ENCODE data around the gene LITAFD. TPM values are rescaled to one million over a fixed set of nuclear protein-coding genes. Genes with fewer than 3 reads are reported as not detected.
"Not testable (repeated sequence)": the region's sequence is repeated elsewhere in the genome, so short reads cannot be mapped to it uniquely, and the experiment has no call there.

LITAFD gene
- total RNA-seq, 2 donors from 2014 or later: 0.75 TPM; not detected in 1

DNA sequence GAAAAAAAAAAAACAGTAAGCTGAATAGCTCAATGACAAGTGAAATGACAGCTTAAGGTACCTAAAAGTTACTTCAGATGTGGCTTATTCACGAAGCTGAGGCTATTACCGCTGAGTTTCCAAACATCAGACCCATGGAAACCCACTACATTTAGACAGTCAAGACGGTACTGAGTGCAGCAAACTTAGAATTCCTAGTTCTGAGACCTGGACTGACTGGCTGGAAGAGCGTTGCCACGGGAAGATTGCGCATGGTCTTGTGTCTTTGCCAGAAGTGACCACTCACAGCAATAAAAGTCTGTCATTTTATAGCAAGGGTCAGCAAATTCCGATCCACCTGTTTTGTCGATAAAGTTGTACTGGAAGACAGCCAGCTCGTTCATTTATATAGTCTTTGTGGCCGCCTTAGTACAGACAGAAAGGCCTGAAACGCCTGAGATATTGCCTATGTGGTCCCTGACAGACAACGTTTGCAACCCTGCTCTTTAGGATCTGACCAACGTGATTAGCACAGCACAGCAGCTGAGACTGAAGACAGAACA, 19.2 kb downstream of the LITAFD start:
- no peak overlapping the region for H3K4me3 Mint-ChIP-seq
- H3K9me3 ChIP-seq (ENCODE audit: control insufficient read depth, low read length, poor library complexity, severe bottlenecking): no peaks in the 10 kb centered on the region
- no peak for ATAC-seq
- H3K27ac Mint-ChIP-seq: no peak overlapping the region
- no peaks in the 10 kb centered on the region for H3K27me3 Mint-ChIP-seq
- peaks cover 2% of the 10 kb centered on the region for H3K4me1 Mint-ChIP-seq
- no peaks in the 10 kb centered on the region for H3K36me3 Mint-ChIP-seq (ENCODE audit: low read depth)
- no peak for DNase-seq

DNA sequence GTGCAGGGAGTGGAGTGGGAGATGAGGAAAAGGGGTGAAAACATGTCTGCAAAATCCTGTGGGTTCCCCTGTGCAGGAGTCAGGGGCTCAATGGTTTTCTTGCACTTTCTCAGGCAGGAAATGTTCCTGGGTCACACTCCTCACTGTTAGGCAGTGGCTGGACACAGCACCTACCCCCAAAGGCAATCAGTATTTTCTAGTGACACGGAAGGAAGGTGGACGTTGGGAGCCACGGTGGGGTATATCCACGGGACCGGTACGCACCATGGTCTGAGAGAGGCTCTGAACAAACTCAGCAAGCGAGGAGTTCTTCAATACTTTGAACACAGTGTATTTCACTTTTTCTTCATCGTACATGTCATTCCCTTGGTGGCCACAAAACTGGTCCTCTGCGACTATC, 20.9 kb downstream of the LITAFD start:
- no peaks in the 10 kb centered on the region for H3K9me3 ChIP-seq (ENCODE audit: control insufficient read depth, low read length, poor library complexity, severe bottlenecking)
- Mint-ChIP-seq H3K4me1 (peaks cover 4% of the 10 kb centered on the region), H3K36me3 (ENCODE audit: low read depth) (no peaks in the 10 kb centered on the region), H3K27ac (no peak overlapping the region), H3K4me3 (no peak overlapping the region), H3K27me3 (no peaks in the 10 kb centered on the region)
- ATAC-seq (no peak), DNase-seq (no peak)

DNA sequence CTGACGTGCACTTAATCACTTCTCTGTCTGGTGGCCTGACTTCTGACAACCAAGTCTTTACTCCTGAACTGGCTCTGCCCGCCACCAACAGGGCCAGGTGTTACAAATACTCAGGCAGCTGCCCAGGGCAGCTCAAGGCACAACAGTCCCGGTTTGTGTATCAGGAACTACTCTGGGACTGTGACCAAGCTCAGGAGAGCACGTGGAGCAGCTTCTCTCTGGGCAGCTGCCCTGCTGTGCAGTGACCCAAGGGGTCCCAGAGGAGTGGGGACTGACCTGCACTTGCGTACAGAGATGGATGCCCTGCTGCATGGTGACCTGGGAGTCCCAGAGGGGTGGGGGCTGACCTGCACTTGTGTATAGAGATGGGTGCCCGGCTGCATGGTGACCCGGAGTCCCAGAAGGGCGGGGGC, 21.9 kb downstream of the LITAFD start:
- Mint-ChIP-seq H3K4me1 (peaks cover 11% of the 10 kb centered on the region), H3K36me3 (ENCODE audit: low read depth) (peaks cover 2% of the 10 kb centered on the region), H3K27me3 (no peaks in the 10 kb centered on the region), H3K4me3 (no peak overlapping the region), H3K27ac (peak overlapping the region; percentile 80)
- no peak for ATAC-seq
- DNase-seq: no peak
- H3K9me3 ChIP-seq (ENCODE audit: control insufficient read depth, low read length, poor library complexity, severe bottlenecking): no peaks in the 10 kb centered on the region

DNA sequence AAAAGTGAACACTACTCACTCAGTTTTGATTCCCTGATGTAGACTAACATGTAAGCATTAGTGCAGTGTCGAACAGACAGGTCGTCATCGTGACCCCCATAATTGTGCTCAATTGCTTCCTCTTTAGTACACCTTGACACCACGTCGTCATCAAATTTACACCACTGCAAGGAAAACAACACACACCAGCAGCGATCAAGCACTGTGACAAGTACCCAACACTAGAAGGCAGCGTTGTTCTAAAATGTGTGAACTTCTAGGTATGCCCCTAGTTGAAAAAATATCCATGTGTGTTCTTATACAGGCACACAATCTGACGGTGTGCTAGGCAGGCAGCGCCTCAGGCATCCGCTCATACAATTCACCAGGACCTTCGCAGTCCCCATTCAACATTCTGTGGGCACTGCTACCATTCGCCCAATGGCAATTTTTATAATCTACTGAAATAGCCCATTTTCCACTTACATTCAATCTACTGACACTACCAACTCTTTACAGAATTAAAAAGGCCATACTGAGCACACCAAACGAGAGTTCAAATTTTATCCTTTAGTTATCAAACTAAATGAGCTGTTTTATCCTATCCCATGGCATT, 23.1 kb downstream of the LITAFD start:
- DNase-seq (no peak), ATAC-seq (peak; percentile 39)
- H3K9me3 ChIP-seq (ENCODE audit: control insufficient read depth, low read length, poor library complexity, severe bottlenecking): no peaks in the 10 kb centered on the region
- Mint-ChIP-seq H3K36me3 (ENCODE audit: low read depth) (peaks cover 2% of the 10 kb centered on the region), H3K4me3 (no peak overlapping the region), H3K27me3 (no peaks in the 10 kb centered on the region), H3K27ac (no peak overlapping the region), H3K4me1 (peaks cover 17% of the 10 kb centered on the region)

DNA sequence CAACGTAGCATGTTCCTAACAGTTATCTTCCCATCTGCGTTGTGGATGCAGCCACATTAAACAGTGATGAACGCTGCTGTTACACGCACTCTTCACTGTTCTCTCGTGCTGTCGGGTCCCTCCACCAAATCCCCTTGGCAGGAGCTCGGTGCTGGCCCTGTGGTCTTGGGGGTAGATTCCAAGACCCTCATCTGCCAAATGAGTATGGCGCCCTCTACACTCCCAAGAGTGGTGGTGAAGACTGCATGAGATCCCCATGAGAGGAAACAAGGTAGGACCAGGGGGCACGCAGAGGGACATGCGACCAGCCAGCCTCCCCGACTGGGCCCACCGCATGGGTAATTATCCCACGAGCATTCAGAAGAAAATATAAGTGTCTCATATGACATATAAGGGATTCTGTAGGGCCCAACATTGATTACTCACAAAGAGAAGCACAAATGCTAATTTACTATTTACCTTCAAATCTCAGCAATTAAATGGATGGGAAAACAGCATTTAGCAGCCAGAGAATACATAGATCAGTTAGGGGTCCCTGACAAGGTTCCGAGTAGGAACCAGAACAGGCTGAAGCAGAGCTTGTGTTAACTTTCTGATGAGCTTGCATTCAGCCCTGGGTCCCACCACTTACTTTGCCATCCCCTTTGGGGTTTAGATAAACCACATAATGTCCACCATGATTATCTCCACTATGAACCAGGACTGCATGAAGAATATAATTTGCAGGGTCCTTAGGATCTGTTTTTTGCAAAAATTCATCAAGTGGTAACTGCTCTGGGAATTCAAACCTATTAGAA, 23.8 kb downstream of the LITAFD start:
- peaks cover 4% of the 10 kb centered on the region for H3K36me3 Mint-ChIP-seq (ENCODE audit: low read depth)
- no peak overlapping the region for H3K27ac Mint-ChIP-seq
- H3K9me3 ChIP-seq (ENCODE audit: control insufficient read depth, low read length, poor library complexity, severe bottlenecking): no peaks in the 10 kb centered on the region
- H3K27me3 Mint-ChIP-seq: no peaks in the 10 kb centered on the region
- no peak for ATAC-seq
- no peak for DNase-seq
- no peak overlapping the region for H3K4me3 Mint-ChIP-seq
- H3K4me1 Mint-ChIP-seq: peaks cover 23% of the 10 kb centered on the region

DNA sequence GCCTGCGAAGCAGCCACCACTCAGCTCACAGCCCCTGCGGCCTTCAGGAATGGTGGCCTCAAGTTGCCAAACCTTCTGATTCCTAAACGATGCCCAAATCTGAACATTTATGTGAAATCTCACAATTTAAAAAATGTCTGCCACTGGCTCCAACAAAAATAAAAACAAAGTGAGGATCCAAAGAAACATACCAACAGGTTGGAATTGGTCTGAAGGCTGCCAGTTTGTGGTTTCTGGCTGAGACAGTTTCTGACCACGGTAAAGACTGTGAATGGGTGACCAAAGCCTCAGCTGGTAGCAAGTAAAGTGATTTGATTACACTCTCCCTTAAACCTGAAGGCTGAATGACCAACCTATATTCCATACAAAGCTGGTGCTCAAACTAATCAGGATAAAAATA, 24.9 kb downstream of the LITAFD start:
- ATAC-seq (no peak), DNase-seq (no peak)
- Mint-ChIP-seq H3K36me3 (ENCODE audit: low read depth) (peaks cover 6% of the 10 kb centered on the region), H3K4me1 (peaks cover 29% of the 10 kb centered on the region), H3K4me3 (no peak overlapping the region), H3K27ac (peak overlapping the region; percentile 16), H3K27me3 (no peaks in the 10 kb centered on the region)
- H3K9me3 ChIP-seq (ENCODE audit: control insufficient read depth, low read length, poor library complexity, severe bottlenecking): no peaks in the 10 kb centered on the region

DNA sequence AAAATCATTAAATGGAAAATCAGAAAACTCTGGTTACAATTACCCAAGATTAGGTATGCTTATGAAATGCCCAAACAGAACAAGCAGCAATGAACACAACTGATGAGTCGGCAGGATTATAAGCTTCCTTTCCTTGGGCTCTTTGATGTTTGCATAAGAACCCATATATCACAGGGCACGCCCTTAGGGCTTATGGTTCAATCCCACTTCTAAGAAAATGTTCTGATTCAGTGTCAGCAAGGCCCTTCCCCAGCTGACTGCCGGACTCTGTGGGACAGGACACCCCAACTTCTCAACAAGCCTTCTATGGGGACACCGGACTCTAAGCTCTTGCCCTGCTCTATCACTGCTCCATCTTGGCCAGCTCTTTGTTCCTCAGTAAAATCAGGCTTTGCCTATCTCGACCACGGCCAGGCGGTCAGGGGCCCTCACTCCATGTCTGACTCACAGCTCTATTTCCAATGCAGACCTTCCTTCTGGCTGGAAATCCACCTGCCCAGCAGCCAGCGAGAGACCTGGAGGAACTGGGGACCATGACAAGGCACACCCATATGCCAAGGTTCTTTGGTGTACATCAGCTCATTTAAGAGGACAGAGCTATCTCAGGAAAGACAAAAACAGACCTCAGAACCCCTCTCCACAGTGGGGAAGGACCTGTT, 26.8 kb downstream of the LITAFD start:
- Mint-ChIP-seq H3K4me3 (no peak overlapping the region), H3K36me3 (ENCODE audit: low read depth) (peaks cover 9% of the 10 kb centered on the region), H3K27ac (peak overlapping the region; percentile 85), H3K27me3 (no peaks in the 10 kb centered on the region), H3K4me1 (peaks cover 32% of the 10 kb centered on the region)
- DNase-seq (no peak), ATAC-seq (peak; percentile 71)
- no peaks in the 10 kb centered on the region for H3K9me3 ChIP-seq (ENCODE audit: control insufficient read depth, low read length, poor library complexity, severe bottlenecking)

DNA sequence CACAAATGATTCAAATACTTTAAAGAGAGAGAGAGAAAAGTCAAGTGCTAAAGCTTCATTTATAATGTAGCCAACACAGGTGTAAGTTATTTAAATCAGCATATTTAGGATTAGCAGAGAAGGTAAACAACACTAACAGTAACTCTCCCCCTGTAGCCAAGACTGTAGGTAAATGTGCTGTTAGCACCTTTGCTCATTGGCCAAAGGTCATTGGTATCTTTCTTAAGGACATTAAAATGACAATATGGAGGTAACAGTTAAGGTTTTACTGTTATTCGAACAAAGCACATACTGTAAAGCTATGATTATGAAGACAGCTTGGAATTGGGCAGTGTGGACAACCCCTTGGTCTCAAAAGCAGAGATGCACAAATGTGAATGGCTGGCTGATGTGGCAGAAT, 28.7 kb downstream of the LITAFD start:
- no peaks in the 10 kb centered on the region for H3K27me3 Mint-ChIP-seq
- H3K4me1 Mint-ChIP-seq: peaks cover 32% of the 10 kb centered on the region
- no peak for ATAC-seq
- peak overlapping the region; percentile 88 for H3K27ac Mint-ChIP-seq
- no peaks in the 10 kb centered on the region for H3K9me3 ChIP-seq (ENCODE audit: control insufficient read depth, low read length, poor library complexity, severe bottlenecking)
- no peak for DNase-seq
- no peak overlapping the region for H3K4me3 Mint-ChIP-seq
- H3K36me3 Mint-ChIP-seq (ENCODE audit: low read depth): peaks cover 9% of the 10 kb centered on the region

DNA sequence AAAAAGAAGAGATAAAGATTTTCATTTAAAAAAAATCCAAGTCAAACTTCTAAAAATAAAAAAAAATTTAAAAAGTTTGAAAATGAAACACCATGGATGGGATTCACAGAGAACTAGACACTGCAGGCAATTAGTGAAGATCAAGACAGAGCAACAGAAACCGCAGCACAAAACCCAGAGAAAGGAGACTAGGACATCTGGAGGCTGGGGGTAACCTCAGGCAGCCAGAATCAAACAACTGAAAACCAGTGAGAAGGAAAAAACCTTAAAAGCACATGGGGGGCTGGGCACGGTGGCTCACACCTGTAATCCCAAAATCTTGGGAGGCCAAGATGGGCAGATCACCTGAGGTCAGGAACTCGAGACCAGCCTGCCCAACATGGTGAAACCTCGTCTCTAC, 30.6 kb downstream of the LITAFD start:
- no peaks in the 10 kb centered on the region for H3K9me3 ChIP-seq (ENCODE audit: control insufficient read depth, low read length, poor library complexity, severe bottlenecking)
- ATAC-seq: no peak
- Mint-ChIP-seq H3K27me3 (no peaks in the 10 kb centered on the region), H3K36me3 (ENCODE audit: low read depth) (peaks cover 9% of the 10 kb centered on the region), H3K4me1 (peaks cover 30% of the 10 kb centered on the region), H3K27ac (peak overlapping the region; percentile 88), H3K4me3 (no peak overlapping the region)
- DNase-seq: no peak

DNA sequence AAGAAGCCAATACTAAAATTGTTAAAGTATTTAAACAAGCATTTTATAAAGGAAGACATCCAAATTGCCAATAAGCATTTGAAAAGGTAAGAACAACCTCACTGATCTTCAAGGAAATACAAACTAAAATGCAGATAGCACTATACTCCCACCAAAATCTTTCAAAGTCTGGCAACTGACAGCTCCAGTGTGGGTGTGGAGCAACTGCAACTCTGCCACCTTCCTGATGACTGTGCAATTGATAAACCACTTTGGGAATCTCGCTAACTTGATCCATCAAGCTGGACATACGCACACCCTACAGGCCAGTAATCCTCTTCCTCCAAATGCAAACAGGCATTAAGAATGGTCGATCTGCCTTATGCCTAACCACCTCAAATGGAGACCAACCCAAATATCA, 31.9 kb downstream of the LITAFD start:
- peaks cover 7% of the 10 kb centered on the region for H3K36me3 Mint-ChIP-seq (ENCODE audit: low read depth)
- no peak for DNase-seq
- no peaks in the 10 kb centered on the region for H3K9me3 ChIP-seq (ENCODE audit: control insufficient read depth, low read length, poor library complexity, severe bottlenecking)
- H3K27ac Mint-ChIP-seq: peak overlapping the region; percentile 72
- no peak overlapping the region for H3K4me3 Mint-ChIP-seq
- peaks cover 26% of the 10 kb centered on the region for H3K4me1 Mint-ChIP-seq
- no peak for ATAC-seq
- no peaks in the 10 kb centered on the region for H3K27me3 Mint-ChIP-seq

DNA sequence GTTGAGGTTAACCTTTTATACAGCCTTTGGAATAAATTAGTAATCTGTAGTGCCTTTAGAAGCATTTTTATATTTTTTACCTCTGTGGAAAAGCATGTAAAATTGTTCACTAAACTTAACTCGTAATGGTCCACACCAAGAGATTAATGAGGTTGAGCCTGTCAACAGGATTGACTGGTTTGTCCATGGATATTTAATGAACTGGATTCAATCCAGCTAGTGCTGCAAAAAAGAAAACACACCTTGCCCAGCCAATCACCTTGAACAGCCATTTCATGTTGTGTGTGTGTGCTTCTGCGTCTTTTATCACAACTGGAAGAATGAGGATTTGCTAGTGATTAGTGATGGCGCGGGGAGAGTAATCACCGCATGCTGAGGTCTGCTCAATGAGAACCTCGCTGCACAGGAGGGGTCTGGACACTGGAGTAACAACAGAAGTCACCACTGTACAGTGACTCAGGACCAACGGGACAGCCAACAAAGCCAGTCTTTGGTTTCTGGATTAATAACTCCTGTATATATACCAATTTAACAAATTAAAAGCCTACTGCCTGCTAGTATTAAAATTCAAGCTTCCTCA, 33.7 kb downstream of the LITAFD start:
- Mint-ChIP-seq H3K36me3 (ENCODE audit: low read depth) (peaks cover 5% of the 10 kb centered on the region), H3K27me3 (no peaks in the 10 kb centered on the region), H3K4me1 (peaks cover 31% of the 10 kb centered on the region), H3K27ac (no peak overlapping the region), H3K4me3 (no peak overlapping the region)
- no peak for DNase-seq
- no peak for ATAC-seq
- no peaks in the 10 kb centered on the region for H3K9me3 ChIP-seq (ENCODE audit: control insufficient read depth, low read length, poor library complexity, severe bottlenecking)

DNA sequence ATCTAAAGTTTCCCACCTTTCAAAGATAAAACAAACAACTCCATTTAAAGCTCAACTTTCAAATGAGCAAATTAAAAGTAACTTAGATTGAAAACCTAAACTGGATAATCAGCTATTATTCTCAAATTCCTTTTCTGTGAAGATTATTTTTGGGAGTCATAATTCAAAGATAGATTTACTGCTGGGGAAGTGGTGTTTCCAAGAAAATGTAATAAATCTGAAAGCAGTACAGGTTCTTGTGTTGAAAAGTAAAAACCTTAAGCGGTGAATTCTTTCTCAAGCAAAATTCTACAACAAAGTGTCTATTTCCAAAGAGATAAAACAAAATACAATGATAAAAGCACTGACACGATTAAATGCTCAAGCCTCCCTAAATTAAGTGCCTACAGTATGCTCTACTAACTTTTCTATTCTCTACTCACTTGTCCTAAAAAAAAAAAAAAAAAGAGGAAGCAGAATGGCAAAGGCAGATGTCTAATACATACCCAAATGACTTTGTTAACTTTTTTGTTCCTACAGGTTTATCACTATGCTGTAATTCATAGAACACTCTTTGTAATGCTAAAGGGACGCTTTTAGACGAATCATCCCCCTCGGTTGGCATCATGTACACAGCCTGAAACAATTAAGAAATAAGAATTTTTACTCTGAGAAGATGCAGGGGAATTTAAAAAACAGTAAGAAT, 34.5 kb downstream of the LITAFD start:
- H3K27ac Mint-ChIP-seq: peak overlapping the region; percentile 84
- peaks cover 3% of the 10 kb centered on the region for H3K36me3 Mint-ChIP-seq (ENCODE audit: low read depth)
- H3K27me3 Mint-ChIP-seq: no peaks in the 10 kb centered on the region
- H3K4me3 Mint-ChIP-seq: no peak overlapping the region
- DNase-seq (no peak), ATAC-seq (no peak)
- H3K9me3 ChIP-seq (ENCODE audit: control insufficient read depth, low read length, poor library complexity, severe bottlenecking): no peaks in the 10 kb centered on the region
- peaks cover 27% of the 10 kb centered on the region for H3K4me1 Mint-ChIP-seq

DNA sequence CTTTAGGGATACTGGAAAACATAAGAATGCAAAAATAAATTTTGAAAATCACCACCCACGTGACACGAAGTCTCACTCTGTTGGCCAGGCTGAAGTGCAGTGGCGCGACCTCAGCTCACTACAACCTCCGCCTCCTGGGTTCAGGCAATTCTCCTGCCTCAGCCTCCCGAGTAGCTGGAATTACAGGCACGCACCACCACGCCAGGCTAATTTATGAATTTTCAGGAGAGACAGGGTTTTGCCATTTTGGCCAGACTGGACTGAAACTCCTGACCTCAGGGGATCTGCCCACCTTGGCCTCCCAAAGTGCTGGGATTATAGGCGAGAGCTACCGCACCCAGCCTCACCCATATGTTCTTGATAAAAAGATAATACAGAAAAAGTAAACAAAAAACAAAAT, 35.2 kb downstream of the LITAFD start:
- ATAC-seq; DNase-seq; H3K9me3 ChIP-seq (ENCODE audit: control insufficient read depth, low read length, poor library complexity, severe bottlenecking); H3K4me3 Mint-ChIP-seq; H3K36me3 Mint-ChIP-seq (ENCODE audit: low read depth); H3K27me3 Mint-ChIP-seq: not testable (repeated sequence)
- H3K4me1 Mint-ChIP-seq: peaks cover 28% of the 10 kb centered on the region
- peak overlapping the region; percentile 84 for H3K27ac Mint-ChIP-seq

Measured in T-helper 17 cell (primary cell).